NCI-H187 (cell line): Measurements from ENCODE around the gene TSPAN9.

Experiments used
- DNase-seq, 2 experiments: peaks; one replicate each; lab custom pipeline; 2025; lab: John Stamatoyannopoulos, UW

Gene TSPAN9

DNA sequence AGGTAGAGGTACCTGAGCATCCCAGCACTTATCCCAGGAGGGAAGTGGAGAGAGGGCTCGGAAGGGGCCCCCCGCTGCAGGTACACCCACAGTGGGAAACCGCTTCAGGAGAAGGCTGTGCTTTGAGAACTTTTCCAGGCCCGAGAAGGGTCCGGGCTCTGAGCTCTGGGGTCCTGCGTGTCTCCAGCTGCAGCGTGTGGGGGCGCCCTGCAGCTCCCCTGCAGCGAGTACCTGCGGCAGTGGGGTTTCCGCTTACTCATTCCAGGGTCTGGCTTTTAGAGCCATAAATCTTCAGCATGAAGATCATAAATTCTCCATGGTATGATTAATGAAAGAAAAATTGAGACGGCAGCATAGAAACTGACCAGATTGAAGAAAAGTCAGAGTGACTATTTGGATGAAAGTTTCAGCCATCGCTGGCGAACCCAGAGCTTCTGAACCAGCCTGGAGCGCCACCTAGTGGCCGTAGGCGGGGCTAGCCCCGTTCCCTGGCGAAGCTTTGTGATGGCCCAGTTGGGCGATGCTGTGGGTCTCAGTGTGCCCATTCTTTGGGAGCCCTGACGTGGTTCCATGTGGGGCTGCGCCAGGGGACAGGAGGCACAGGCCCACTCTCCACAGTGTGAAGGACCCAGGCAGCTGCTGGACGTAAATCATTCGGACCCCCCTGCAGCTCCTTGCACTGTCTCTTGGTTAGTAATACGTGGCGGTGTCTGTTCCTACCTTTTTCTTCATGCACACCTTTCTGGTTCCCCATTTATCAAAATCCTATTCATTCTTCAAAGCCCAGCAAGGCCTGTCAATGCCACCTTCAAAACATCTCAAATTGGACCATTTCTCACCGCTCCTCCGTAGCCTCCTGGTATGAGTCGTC is 198.2 kb downstream of the TSPAN9 start:
- DNase-seq, result peak; percentile 36 to 41

GRCh38 chr12:3276226-3276625 is 199.0 kb downstream of the TSPAN9 start:
- DNase-seq, result no peak

DNA sequence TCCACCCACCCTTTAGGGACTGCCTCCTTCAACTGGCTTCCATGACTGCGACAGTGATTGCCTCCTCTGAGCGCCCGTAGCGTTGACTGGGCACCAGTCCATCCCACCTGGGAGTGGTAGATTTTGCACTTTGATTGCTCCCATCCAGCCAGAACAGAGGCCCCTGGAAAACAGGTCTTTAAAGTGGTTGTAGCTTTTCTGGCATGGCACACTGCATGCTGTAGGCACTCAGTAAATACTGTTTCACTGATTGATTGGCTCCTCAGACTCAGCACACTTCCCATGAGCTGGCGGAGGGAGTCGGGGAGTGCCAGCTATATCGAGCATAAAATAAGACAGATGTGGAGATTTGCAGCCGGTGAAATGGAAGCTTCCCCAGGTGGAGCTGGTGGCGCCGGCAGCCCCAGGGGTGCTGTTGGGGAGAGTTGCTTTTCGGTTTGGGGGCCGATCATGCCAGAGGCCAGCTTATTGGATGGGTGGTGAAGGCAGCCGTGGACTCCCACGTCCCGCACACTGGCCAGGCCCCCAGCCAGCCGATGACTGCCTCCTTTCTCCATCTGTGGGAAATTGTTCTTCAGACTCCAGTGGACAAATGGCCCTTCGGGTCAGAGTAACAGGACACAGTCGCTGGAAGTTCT is 200.2 kb downstream of the TSPAN9 start:
- DNase-seq, result no peak

GRCh38 chr12:3278681-3279414 is 201.7 kb downstream of the TSPAN9 start:
- DNase-seq, result no peak

GRCh38 chr12:3279415-3279780 is 202.2 kb downstream of the TSPAN9 start:
- no peak for DNase-seq

GRCh38 chr12:3279832-3280231 is 202.7 kb downstream of the TSPAN9 start:
- DNase-seq, result no peak

DNA sequence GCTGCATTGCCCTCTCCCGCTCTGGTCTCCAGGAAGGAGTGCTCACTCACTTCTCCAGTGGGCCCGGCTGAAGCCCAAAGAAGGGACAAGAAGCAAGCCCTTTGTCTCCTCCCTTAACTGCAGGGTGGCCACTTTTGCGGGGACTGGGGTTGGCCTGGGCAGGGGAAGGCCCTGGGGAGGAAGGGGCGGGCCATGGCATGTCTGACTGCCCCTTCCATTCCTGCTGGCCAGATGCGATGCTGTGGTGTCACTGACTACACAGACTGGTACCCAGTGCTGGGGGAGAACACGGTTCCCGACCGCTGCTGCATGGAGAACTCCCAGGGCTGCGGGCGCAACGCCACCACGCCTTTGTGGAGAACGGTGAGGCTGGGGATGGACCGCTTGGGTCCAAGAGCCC is 203.8 kb downstream of the TSPAN9 start:
- DNase-seq, result no peak

GRCh38 chr12:3281588-3282383 is 204.6 kb downstream of the TSPAN9 start:
- no peak for DNase-seq

DNA sequence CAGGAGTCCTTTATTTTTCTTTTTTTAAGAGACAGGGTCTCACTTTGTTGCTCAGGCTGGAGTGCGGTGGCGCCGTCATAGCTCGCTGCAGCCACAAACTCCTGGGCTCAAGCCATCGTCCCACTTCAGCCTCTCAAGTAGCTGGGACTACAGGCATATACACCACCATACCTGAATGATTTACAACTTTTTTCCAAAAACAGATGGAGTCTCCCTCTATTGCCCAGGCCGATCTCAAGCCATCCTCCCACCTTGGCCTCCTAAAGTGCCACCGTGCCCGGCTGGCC is 205.1 kb downstream of the TSPAN9 start:
- peak in 1 of 2 experiments; percentile 15 for DNase-seq

- no peak for DNase-seq
Measured at GRCh38 chr12:3283137-3283680, 206.0 kb downstream of the TSPAN9 start.

DNA sequence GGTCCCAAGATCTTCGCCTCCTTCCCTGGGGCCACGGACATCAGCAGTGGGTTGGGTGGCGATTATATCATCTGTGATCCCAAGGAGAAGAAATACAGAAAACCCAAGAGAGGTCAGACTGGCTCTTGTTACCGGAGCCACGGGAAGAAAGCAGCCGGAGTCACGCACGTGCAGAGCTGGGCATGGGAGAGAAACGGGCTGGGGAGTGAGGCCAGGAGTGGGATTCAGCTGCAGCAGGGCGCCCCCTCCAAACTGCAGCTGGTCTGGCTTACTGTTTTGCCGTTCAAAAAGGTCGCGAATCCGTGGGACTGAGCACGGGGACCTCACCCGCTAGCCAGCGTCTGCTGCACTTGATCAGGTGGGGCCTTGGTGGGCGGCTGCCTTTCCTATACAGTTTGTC is 207.2 kb downstream of the TSPAN9 start:
- no peak for DNase-seq

DNA sequence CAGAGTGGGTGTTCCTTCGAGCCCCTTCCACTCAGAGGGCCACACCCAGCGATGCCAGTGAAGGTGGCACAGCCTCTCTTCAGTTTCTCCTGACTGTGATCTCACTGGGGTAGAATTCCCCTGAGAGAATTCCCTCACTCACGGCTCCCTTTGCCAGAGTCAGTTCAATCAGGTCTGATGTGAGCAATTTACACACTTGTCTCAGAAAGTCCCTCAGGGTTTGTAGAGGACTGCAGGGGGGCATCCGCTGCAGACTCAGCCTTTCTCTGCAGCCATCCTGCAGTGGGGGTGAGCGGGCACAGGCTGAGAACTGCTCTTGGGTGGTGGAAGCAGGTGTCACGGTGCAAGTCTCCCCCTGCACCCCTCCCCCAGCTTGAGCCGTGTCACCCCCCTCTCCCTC is 208.4 kb downstream of the TSPAN9 start:
- no peak for DNase-seq

- DNase-seq, result no peak
Measured at GRCh38 chr12:3288690-3289089, 211.5 kb downstream of the TSPAN9 start.

- no peak for DNase-seq
Measured at GRCh38 chr12:3289702-3290101, 212.5 kb downstream of the TSPAN9 start.

DNA sequence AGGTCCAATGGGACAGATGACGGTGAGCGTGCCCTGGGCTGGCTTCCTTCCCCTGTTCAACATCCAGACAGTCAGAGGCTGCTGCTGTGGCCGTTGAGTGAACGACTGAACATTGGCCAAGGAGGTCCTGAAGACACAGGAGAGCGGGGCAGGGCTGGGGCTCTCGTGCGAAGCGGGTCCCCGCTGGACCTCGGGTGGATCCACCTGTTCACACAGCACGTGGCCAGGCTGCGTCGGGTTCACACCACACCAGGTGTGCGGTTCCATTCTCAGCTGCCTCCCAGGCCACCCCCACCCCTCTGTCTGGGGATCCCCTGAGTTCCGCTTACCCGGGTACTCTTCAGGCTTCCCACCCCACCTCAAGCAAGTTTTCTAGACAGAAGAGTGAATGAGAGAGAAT is 214.8 kb downstream of the TSPAN9 start:
- DNase-seq, result no peak

DNA sequence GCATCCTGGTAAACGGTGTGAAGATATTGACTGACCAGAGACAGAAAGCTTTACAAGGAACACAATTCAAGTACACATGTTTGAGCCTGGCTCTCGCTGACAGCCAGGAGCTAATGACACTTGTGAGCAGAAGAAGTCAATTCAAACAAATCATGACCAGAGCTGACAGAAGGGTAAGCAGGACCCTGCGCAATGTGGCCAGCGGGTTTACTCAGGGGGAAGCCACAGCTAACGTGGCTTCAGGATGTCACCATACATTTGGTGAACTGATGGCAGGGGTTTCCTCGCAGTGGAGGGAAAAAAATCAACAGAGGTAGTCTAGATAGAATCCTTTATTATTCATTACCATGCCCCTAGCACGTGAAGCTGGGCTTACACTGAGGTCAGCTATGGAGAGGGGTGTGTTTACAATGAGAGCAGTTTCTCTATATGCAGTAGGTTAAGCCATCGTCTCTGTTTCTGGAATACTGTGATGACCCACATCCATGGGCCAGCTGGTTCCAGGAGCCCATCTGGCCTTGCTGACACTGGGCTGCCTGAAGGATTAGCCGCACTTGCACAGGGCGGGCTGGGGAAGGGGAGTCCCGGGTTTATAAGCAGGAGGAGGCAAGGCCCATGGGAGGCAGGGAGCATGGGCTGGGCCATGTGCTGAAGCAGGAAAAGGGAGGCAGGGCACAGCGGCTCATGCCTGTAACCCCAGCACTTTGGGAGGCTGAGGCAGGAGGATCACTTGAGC is 215.7 kb downstream of the TSPAN9 start:
- no peak for DNase-seq

- DNase-seq, result no peak
Measured at GRCh38 chr12:3293446-3294161, 216.4 kb downstream of the TSPAN9 start.

- no peak for DNase-seq
Measured at GRCh38 chr12:3294481-3294911, 217.3 kb downstream of the TSPAN9 start.

DNA sequence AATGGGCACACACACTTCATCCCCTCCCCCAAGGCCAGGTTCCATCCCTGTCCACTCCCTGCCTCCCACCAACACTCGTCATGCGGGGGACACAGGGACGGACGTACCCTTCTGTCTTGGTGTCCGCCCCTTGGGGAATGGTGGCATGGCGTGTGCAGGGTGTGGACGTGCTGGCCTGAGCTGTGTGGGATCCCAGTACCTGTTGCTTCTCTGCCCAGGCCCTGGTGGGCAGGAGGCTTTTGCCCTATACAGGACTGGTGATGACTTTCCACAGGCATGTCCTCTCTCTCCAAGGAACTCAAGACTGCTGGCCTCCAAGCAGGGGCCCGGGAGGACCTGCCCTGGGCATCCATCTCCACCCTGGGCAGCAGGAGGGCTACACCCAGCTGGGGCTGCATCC is 218.0 kb downstream of the TSPAN9 start:
- DNase-seq, result no peak

DNA sequence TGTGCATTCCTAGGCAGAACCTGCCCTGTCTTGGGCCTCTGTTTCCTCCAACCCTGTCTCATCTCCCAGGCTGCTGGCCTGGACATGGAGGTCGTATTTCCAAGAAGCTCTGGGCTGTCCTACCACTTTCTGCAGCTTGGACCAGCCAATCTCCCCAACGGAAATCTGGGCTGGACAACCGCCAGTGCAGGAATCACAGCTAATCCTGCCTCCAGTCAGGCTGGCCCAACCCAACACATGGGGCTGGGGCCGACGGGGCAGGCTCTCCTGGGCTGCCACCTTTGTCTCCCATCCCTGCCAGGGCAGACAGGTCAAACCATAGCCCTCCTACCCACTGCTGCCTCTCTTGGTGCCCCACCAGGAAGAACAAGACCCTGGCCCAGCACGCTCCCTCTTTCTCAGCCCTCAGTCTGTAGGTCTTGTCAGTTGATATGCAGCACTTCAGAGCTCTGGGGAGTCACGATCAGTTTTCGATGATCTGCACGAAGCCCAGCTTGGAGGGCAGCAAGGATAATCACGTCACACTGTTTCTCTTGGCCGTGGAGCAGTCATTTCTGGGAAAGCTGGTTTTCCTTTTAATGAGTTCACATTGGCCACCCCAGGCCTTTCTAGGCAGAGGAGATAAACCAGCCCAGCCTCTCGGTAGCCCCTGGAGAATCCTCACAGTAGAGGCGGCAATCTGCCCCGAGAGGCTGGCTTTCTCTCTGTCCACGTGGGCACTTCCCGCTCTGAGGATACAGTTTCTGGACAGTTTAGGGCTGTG is 218.6 kb downstream of the TSPAN9 start:
- DNase-seq, result no peak
